Left renal cortex interstitium (tissue), 4 donors: ENCODE data around the gene B4GALNT3. TPM values are rescaled to one million over a fixed set of nuclear protein-coding genes. Genes with fewer than 3 reads are reported as not detected.

Source experiments
- DNase-seq, 4 donors: peaks; one replicate each; pipeline ENCODE4 v3.0.0-alpha.2; 2013; ENCODE audit warnings: low read depth in 4 of 4, low spot score in 2 of 4, missing footprints in 1 of 4
- polyA plus RNA-seq, 4 donors: library from polyadenylated mRNA; unstranded; fragments of 120-200 nt; gene quantifications; one replicate each; pipeline ENCODE4 v1.2.1, GENCODE V29; 2013; ENCODE audit not compliant: insufficient read length in 4 of 4

The B4GALNT3 gene
- polyA plus RNA-seq, 4 donors: 13.6 to 24.0 (median 17.3) TPM

DNA sequence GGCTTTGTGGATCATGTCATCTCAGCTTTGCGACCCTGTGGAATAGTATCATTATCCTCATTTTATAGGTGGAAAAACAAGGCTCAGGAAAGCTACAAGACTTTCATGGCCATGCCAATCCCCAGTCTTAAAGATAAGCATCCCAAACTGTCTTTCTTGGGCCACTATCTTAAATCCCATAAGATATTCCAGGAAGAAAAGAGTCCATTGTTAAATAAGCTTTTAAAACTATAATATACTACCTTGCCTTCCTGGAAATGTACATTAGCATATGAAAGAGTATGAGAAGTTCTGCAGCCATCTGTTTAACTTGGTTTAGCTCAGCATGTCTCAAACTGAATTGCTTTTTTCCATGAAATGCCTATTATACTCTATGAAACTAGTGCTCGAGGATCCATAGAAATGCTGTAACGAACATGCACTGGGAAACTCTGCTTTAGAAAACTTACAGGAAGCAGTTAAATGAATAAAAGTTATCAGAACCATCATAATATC is 77.1 kb downstream of the B4GALNT3 start:
- no peak for DNase-seq

DNA sequence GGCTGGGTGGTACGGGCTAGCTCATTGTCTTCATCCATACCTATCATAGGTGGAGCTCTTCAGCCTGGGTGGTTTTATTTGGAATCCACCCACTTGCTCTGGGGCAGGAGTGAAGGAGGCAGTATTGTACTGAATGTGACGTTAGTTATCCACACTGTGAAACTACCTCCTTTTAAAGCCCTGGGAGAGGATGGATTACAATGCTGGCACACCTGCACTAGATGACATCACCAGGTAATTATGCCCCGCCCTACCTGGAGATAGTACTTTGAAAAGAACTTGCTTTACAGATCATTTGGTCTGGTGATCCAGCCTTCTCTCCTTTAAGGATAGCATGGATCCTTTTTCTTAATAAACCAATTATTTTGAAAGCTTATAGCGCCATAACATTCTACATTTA is 78.0 kb downstream of the B4GALNT3 start:
- no peak for DNase-seq

DNA sequence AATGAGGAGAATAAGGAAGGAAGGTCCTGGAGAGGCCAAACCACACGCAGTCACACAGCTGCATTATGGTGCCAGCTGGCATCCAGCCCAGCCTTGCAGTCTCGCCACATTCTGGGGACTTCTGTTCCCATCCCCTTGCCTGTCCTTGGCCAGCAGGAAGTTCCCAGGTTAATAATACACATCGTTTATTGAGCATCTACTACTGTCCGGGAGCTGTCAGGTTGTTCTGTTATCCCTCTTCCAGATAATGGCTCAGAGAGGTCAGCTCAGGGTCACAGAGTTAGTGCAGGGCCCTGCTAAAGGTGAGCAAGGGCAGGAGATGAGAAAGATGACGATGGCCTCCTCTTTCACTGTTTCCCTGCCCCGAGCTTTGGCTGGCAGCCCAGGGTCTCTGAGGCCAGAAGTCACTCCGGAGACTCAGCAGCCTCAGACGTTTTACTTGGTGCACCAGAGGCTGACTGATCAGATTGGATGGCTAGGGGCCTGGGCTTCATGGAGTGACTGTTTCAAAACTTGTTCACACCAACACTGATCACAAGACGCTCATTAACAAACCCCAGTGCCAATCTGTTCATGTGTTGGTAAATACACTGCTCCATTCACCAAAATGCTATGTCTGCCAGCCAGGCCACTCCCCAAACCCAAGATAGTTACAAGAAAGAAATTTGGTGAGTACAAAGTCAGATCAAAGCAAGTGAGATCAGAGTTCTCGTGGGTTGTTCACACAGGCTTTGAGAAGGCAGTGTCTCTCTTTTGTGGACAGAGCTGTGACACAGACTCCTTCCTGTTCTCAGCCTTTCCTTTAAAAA is 79.2 kb downstream of the B4GALNT3 start:
- no peak for DNase-seq

DNA sequence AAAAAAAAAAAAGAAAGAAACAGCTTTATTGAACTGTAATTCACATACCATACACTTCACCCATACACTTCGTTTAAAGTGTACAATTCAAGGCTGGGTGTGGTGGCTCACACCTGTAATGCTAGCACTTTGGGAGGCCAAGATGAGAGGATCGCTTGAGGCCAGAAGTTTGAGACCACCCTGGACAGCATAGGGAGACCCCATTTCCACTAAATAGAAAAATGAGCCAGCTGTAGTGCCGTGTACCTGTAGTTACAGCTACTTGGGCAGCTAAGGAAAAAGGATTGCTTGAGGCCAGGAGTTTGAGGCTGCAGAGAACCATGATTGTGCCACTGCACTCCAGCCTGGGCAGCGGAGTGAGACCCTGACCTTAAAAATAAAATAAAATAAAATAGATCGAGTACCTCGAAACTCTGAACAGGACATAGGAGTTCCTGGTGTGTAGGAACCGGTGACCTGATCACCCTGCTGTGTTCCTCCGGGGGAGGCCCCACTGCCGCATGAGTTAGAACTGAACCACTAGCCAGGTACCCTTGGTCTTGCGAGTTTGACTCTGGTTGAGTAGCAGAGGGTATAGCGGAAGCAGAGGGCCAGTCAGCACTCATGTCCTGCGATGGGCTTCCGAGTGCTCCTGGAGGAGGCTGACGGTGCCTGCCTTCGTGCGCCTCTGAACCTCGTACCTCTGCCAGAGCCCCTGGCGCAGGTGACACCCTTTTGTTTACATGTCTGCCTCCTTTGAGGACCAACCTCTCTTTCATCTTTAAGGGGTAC is 80.0 kb downstream of the B4GALNT3 start:
- no peak for DNase-seq

DNA sequence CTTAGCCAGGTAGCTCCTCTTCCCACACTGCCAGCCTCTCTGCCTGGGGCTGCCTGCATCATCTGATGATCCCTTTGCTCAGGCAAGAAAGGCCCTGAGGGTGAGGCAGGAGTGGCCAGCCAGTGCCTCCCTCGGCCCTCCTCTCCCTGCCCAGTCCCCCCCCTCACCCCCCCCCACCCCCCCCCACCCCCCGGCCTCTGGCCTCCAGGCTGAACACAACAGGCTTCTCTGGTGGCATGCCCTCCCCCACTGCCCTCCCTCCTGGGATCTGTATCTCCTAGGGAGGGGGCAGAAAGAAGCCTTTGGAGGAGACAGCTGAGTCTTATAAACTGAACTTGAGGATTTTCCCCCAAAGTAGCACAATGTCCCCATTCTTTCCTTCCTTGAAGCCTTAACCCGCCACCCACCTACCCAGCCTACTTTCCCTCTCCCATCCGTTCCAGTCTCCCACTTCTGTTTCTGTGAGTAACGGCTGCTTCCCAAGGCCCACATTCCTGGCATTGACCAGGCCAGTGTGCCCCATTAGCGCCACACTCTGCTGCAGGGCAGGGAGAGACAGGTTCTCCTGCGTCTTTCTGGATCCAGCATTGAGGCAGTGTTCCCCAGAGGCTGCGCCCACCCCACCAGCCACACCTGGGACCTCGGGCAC is 82.1 kb downstream of the B4GALNT3 start:
- peak in 1 of 4 donors; percentile 21 for DNase-seq

DNA sequence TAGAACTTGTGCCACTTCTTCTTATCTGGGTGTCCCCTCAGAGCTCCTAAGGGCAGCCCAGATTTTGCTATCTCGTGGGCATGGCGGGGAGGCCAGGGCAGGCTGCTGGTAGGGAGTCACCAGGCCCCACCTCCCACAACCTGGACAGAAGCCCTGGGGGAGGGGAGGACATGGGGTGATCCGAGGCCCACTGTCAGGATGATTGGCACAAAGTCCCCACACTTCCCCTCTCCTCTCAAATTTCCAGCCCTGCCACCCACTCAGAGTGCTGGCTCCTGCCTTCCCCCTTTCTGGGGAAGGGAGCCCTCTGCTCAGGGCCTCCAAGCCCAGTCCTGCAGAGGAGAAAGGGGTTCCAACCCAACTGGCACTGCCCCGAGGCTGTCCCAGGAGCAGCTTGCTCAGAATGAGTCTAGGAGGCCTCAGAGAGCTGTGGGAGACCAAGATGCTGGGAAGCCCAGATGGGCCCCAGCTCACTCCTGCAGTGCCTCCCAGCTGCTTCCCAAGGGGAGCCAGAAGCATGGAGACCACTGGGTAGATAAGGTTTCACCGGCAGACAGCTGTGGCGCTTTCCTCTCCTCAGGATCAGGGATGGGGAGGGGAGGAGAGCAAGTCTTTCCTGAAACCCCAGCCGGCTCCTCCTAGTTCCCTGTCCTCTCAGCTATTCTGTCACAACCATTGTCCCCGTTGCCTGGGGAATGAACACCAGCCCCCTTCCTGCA is 82.8 kb downstream of the B4GALNT3 start:
- peak in 2 of 4 donors; percentile 55 to 57 for DNase-seq

DNA sequence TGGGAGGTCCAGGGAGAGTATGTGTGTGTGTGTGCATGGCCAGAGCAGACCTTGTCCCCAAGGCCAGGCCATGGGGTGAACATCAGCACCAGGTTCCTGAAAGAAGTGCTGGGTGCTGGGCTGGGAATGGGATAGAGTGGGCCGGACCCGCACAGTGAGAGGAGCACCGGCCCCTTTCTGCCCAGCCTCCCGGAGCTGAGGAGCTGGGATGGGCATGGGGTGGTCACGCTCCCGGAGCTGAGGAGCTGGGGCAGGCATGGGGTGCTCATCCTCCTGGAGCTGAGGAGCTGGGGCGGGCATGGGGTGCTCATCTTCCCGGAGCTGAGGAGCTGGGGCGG is 83.3 kb downstream of the B4GALNT3 start:
- DNase-seq: no peak

DNA sequence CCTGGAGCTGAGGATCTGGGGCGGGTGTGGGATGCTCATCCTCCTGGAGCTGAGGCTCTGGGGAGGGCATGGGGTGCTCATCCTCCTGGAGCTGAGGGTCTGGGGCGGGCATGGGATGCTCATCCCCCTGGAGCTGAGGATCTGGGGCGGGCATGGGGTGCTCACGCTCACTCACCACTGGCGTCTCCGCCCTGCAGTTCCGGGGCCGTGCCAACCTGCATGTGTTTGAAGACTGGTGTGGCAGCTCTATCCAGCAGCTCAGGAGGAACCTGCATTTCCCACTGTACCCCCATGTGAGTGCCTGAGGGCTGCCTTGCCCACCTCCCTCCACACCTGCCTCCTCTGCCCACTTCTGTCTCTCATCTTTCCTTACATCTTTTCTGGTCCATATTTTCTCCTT is 84.4 kb downstream of the B4GALNT3 start:
- no peak for DNase-seq

DNA sequence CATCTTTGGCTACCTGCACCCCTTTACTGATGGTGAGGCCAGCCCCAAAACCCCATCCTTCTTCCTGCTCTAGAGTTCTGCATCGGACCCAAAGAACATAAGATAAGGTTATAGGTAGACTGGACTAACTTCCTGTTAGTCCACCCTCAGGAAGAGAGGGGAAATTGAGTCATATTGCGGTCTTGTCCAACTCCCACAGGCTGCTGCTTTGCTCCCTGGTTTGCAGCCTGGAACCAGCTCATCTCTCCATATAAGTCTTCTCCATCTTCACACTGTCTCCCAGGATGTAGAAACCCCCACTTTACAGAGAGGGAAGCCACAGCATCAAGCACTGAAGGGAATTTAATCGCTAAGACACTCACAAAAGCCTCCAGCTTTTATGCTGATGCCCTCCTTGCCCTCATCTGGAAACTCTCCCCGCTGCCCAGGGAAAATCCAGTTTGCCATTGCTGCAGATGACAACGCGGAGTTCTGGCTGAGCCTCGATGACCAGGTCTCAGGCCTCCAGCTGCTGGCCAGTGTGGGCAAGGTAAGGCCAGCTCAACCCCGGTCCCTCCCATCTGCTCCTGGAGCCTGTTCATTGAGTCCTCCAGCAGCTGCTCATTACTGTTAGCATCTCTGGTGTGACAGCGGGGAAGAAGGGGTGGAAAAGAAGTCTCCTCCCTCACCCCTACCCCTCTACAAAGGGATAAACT is 85.3 kb downstream of the B4GALNT3 start:
- DNase-seq: no peak

DNA sequence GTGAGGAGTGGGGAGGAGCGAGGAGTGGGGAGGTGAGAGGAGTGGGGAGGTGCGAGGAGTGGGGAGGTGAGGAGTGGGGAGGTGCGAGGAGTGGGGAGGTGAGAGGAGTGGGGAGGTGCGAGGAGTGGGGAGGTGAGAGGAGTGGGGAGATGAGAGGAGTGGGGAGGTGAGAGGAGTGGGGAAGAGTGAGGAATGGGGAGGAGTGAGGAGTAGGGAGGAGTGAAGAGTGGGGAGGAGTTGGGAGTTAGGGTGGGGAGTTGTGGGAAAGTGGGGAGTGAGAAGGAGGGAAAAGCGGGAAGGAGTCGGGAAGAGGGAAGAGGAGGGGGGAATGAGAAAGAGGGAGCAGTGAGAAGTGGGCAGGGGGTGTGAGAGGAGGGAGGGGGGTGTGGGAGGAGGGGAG is 86.1 kb downstream of the B4GALNT3 start:
- no peak for DNase-seq

DNA sequence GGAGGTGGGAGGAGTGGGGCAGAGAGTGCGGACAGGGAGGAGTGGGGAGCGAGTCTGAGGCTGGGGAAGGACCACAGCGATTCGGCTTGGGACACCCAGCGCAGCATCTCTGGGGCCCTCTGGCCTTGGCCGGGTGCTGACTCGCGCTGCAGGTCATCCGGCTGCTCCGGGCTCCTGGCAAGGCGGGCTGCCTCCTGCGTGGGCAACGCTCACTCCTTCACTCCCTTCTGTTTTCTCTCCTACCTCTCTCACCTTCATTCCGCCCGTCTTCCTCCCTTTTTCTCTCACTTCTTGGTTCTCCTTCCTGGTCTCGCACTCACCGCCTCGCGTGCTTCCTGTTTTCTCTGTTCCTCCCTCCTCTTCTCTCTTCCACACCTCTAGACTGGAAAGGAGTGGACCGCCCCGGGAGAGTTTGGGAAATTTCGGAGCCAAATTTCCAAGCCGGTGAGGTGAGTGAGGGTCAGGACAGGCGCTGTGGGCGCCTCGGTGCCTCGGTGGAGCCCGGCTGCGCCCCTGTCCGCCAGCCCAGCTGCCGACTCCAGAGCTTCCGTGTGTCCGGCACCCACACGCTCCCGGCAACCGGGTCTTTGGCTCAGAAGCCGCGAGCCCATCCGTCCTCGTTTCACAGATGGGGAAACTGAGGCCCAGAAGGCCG is 86.7 kb downstream of the B4GALNT3 start:
- DNase-seq: no peak

DNA sequence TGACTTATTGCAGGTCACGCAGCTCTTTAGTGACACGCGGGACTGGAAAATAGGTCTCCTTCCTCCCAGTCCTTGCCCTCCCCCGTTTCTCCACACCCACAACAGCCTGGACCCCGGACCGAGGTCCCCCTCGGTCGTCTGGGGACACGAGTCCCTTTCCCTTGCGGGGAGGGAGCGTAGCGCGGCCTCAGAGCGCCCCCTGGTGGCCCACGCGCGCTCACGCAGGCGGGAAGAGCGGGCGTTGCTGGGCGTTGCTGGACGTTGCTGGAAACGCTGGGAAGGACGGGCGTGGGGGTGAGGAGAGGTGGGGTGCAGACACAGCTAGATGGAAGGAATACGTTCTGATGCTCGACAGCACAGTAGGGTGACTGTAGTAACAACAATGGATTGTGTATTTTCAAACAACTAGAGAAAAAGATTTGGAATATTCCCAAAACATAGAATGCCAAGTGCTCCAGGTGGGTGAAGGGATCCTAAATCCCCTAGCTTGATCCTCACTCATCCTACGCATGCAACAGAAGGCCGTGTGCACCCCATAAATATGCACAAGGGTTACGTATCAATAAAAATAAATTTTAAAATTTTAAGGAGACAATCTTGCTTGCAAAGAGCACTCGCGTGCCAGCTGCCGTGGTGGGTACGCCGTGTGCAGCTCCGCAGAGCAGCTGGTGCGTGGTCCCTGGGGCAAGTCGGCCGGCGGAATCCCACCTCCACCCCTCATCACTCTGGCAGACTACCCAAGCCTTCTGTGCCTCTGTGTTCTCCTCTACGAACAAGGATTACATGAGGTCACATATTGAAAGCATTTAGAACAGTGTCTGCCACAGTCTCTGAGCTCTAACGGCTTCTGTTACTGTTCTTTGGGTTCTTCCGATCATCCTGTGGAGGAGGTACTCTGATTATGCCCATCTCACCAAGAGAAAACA is 87.4 kb downstream of the B4GALNT3 start:
- DNase-seq: no peak

DNA sequence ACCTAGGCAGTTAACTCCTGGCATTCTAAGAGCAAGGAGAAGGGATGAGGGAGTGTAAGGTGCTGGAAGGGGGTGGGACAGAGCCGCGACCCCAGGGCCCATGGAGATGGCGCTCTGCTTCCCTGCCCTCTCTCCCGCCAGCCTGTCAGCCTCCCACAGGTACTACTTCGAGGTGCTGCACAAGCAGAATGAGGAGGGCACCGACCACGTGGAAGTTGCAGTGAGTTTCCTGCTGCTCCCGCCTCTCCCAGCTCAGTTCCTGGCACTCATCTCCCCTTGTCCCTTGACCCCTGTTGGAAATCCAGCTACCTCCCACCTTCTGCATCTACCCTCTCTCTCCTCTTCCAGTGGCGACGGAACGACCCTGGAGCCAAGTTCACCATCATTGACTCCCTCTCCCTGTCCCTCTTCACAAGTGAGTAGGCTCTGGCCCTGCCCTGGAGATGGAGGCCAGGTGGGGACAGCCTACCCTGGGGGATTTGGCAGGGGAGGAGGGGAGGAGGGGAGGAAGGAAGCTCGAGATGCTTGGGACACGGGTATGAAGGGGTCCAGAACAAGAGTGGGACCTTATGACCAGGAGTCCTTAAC is 88.2 kb downstream of the B4GALNT3 start:
- no peak for DNase-seq

DNA sequence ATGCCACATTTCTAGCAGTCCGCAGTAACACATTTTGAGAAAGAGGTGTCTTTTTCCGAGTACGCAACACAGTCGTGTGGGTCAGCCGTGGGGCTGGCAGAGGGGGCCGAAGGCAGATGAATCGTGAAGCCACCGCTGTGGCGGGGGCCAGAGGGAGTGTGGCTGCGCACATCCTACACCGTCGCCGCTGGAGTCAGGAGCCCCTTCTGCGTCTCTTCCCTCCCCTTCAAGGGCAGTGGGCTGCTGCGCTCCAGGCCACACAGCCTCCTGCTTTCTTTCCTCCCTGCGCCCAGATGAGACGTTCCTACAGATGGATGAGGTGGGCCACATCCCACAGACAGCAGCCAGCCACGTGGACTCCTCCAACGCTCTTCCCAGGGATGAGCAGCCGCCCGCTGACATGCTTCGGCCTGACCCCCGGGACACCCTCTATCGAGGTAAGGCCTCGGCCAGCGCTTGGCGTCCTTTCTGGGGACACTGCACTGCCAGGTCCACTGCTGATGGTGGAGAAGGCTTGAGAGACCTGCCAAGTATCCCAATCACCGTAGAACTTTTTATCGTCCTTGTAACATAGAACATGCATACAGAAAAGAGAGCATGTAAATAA is 89.8 kb downstream of the B4GALNT3 start:
- no peak for DNase-seq

DNA sequence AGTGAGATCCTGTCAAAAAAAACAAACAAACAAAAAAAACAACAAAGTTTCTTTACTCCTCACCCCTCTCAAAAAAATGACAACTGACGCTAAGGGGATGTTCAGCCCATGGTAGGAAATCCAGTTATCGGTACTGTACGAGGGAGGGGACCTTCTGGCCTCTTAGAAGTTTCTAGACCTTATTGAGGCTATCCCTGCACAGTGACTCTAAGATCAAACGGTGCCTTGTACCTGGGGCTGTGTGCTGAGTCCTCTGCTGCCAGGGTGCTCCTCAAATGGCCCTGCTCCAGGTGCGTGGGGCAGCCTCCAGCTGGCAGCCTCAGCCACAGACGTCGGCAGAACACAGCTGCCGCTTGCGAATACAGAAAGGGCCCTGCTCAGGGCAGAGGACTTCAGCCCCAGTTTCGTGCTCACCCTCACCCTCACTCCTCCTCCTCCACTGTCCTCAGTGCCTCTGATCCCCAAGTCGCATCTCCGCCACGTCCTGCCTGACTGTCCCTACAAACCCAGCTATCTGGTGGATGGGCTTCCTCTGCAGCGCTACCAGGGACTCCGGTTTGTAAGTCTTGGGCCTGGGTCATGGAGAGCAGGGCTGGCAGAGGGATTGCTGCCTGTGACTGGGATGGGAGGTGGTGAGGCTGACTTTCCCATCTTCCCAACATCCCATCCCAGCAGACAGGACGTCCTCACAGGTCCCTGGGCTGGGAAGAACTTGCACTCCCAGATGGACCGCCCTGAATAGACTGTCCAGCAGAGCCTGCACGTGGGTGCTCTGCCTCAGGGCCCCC is 90.9 kb downstream of the B4GALNT3 start:
- DNase-seq: no peak

DNA sequence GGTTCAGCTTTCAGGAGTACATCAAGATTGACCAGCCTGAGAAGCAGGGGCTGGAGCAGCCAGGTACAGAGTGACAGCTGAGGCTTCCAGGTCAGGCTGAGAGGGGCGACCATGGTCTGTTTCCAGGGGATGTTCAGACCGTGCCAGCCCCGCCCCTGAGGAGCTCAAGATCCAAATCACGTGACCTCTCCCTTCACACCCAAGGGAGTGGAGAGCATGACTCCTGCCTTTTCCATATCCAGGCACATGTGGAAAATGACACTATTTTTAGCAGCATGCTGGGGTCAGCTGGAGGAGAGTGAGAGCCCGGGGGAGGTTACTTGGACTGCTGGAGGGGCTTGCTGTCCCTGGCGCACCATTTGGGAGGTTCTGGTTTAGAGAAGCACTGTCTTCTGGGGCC is 92.7 kb downstream of the B4GALNT3 start:
- no peak for DNase-seq
